Astrocyte of the cerebellum (primary cell): ENCODE results near the gene TMEM209.

Experiments used
- DNase-seq: peaks from one replicate; pipeline ENCODE4 v3.0.0-alpha.2; 2011; ENCODE audit warnings: low read depth
- H3K4me3 ChIP-seq: 2 replicates; pipeline ENCODE4 v1.5.1; 2011; ENCODE audit warnings: mild to moderate bottlenecking, low read depth, low read length, moderate library complexity
- CTCF ChIP-seq: IDR thresholded peaks from 2 replicates; pipeline ENCODE4 v1.5.1; 2012; ENCODE audit warnings: low read length, low read depth, moderate library complexity, mild to moderate bottlenecking; ENCODE audit errors: missing control alignments
- in situ Hi-C: cut with HindIII; loops from 2 replicates; pipeline ENCODE4 v1.10.0; 2017; ENCODE audit warnings: low sequenced_read_pairs

The TMEM209 gene

GRCh38 chr7:130154131-130154500, 51.1 kb downstream of the TMEM209 start:
- no peak overlapping the region for H3K4me3 ChIP-seq
- no peak for DNase-seq
- in situ Hi-C loops, result no loop called here
- TF ChIP-seq CTCF, result no peak

GRCh38 chr7:130153211-130153908, 51.8 kb downstream of the TMEM209 start:
- DNase-seq, result no peak
- no peak for TF ChIP-seq CTCF
- H3K4me3 ChIP-seq, result no peak overlapping the region
- in situ Hi-C loops, result no loop called here

- in situ Hi-C loops, result no loop called here
- no peak overlapping the region for H3K4me3 ChIP-seq
- no peak for TF ChIP-seq CTCF
- DNase-seq, result no peak
Measured at GRCh38 chr7:130152493-130153210, 52.6 kb downstream of the TMEM209 start.

- DNase-seq, result no peak
- no peak for TF ChIP-seq CTCF
- H3K4me3 ChIP-seq, result no peak overlapping the region
- in situ Hi-C loops, result no loop called here
Measured at GRCh38 chr7:130151591-130152492, 53.4 kb downstream of the TMEM209 start.

GRCh38 chr7:130150587-130150986, 54.6 kb downstream of the TMEM209 start:
- in situ Hi-C loops, result no loop called here
- no peak overlapping the region for H3K4me3 ChIP-seq
- no peak for DNase-seq
- TF ChIP-seq CTCF, result no peak
